Panc1 (cell line): ENCODE data around the gene GAL3ST2. TPM values are rescaled to one million over a fixed set of nuclear protein-coding genes. Genes with fewer than 3 reads are reported as not detected.

Source experiments
- ATAC-seq: fragments of 200-7000 bp; cut with Tn5 transposase; 2 replicates; pipeline ENCODE4 v1.9.1; 2020; ENCODE audit warnings: mild to moderate bottlenecking, moderate library complexity
- BruUV-seq: library from RNA; stranded (reverse); fragments of 400-500 nt; replicated peaks from 2 replicates; lab custom pipeline; 2021; lab: Mats Ljungman, UMichigan
- CTCF ChIA-PET: fragments of 300-600 bp; sonication (Branson Sonifier 250); formaldehyde crosslinking; loops from one replicate; lab custom pipeline; 2022; ENCODE audit warnings: antibody characterized with exemption; lab: Charles Lee
- POLR2A ChIA-PET: fragments of 300-600 bp; sonication (Branson Sonifier 250); formaldehyde crosslinking; loops from one replicate; lab custom pipeline; 2022; ENCODE audit warnings: antibody characterized with exemption; lab: Charles Lee
- DNase-seq: peaks from one replicate; pipeline ENCODE4 v3.0.0-alpha.2; 2010; ENCODE audit warnings: low read depth, low spot score
- H3K27ac ChIP-seq: 2 replicates; pipeline ENCODE4 v1.5.1; 2011; ENCODE audit warnings: mild to moderate bottlenecking, low read length, inconsistent platforms
- H3K27me3 ChIP-seq: fragments of 200-500 bp; sonication (Bioruptor generic); 2 replicates; pipeline ENCODE4 v1.6.0; 2014; ENCODE audit warnings: low read length, inconsistent platforms; ENCODE audit not compliant: control insufficient read depth, insufficient read depth
- H3K36me3 ChIP-seq: fragments of 200-500 bp; sonication (Bioruptor generic); 2 replicates; pipeline ENCODE4 v1.5.1; 2014; ENCODE audit warnings: inconsistent platforms, mild to moderate bottlenecking, low read length, moderate library complexity; ENCODE audit not compliant: control insufficient read depth, insufficient read depth
- H3K4me1 ChIP-seq: 2 replicates; pipeline ENCODE4 v1.5.1; 2011; ENCODE audit warnings: inconsistent platforms, mild to moderate bottlenecking, low read length, moderate library complexity; ENCODE audit not compliant: control insufficient read depth, insufficient read depth
- H3K4me3 ChIP-seq, 2 experiments: 2 replicates each; pipeline ENCODE4 v1.5.1; 2011 to 2012; ENCODE audit warnings: low read depth in 2 of 2, low read length in 2 of 2, mild to moderate bottlenecking in 2 of 2, inconsistent platforms in 1 of 2, moderate library complexity in 1 of 2
- H3K9me3 ChIP-seq: fragments of 200-500 bp; sonication (Bioruptor generic); 2 replicates; pipeline ENCODE4 v1.5.1; 2014; ENCODE audit warnings: low read depth, mild to moderate bottlenecking, inconsistent platforms, low read length, moderate library complexity; ENCODE audit not compliant: control insufficient read depth, insufficient read depth
- CTCF ChIP-seq: fragments of 450-650 bp; IDR thresholded peaks from 2 replicates; pipeline ENCODE4 v1.5.1; 2017; ENCODE audit warnings: mild to moderate bottlenecking
- POLR2AphosphoS5 ChIP-seq: IDR thresholded peaks from 2 replicates; pipeline ENCODE4 v1.6.1; 2012; ENCODE audit warnings: mild to moderate bottlenecking, low read depth, low read length, moderate library complexity
- REST ChIP-seq, 2 experiments: IDR thresholded peaks; 2 replicates each; pipeline ENCODE4 v1.6.1; 2011 to 2012; ENCODE audit warnings: low read depth in 2 of 2, control low read depth in 1 of 2, low read length in 1 of 2, mild to moderate bottlenecking in 1 of 2, moderate library complexity in 1 of 2; ENCODE audit not compliant: insufficient read depth in 1 of 2
- SIN3A ChIP-seq: IDR thresholded peaks from 2 replicates; pipeline ENCODE4 v1.6.1; 2012; ENCODE audit warnings: low read depth, mild to moderate bottlenecking, low read length, moderate library complexity, borderline replicate concordance; ENCODE audit not compliant: insufficient read depth
- TCF7L2 ChIP-seq: IDR thresholded peaks from 2 replicates; pipeline ENCODE4 v1.6.1; 2011; ENCODE audit warnings: mild to moderate bottlenecking, low read depth, low read length, inconsistent platforms
- in situ Hi-C: cut with HindIII; loops from 2 replicates; pipeline ENCODE4 v1.10.0; 2016; ENCODE audit warnings: low sequenced_read_pairs, low pct_unique_long_range_greater_than_20kb
- intact Hi-C: fragments of 100-400 bp; cut with micrococcal nuclease; formaldehyde crosslinking; loops from one replicate; pipeline ENCODE4 v1.10.0; 2022; ENCODE audit not compliant: unreplicated experiment
- total RNA-seq: library from RNA; stranded (reverse); gene quantifications from one replicate; pipeline ENCODE4 v1.2.1, GENCODE V29; 2021; ENCODE audit not compliant: unreplicated experiment

The GAL3ST2 gene
- total RNA-seq, 1 experiment from 2014 or later, result 1.6 TPM

GRCh38 chr2:241773511-241774418, 2.9 kb upstream of the GAL3ST2 start (continued):
- TF ChIP-seq SIN3A, result no peak

GRCh38 chr2:241774419-241775222, 2.0 kb upstream of the GAL3ST2 start:
- no TSS peak for BruUV-seq

More at GRCh38 chr2:241774419-241775222, 2.0 kb upstream of the GAL3ST2 start:
- H3K4me1 ChIP-seq, result peaks cover 32% of the 10 kb centered on the region
- H3K36me3 ChIP-seq, result no peaks in the 10 kb centered on the region
- TF ChIP-seq TCF7L2 (no peak), CTCF (no peak), SIN3A (no peak), POLR2AphosphoS5 (no peak), REST (IDR thresholded peaks at IDR 0.05; ENCODE audit: insufficient read depth in 1 of 2, low read depth in 2 of 2, low read length in 1 of 2) (no peak)
- H3K4me3 ChIP-seq, result no peak overlapping the region
- intact Hi-C loops (no loop called here), in situ Hi-C loops (no loop called here)
- H3K27ac ChIP-seq, result peak overlapping the region; percentile 44
- ATAC-seq (peak; percentile 39), DNase-seq (no peak)
- ChIA-PET POLR2A (no interaction called here), CTCF (no interaction called here)
- no peaks in the 10 kb centered on the region for H3K9me3 ChIP-seq
- H3K27me3 ChIP-seq, result no peaks in the 10 kb centered on the region
